Measurements from ENCODE around the gene STRADB. TPM values are rescaled to one million over a fixed set of nuclear protein-coding genes. Genes with fewer than 3 reads are reported as not detected.

The STRADB gene
- total RNA-seq, 1 experiment from 2014 or later, result 40.5 TPM

- Mint-ChIP-seq H3K27ac (no peak overlapping the region), H3K4me3 (no peak overlapping the region), H3K4me1 (no peaks in the 10 kb centered on the region), H3K9me3 (peaks cover 0 to under 1% of the 10 kb centered on the region in 2 experiments; a peak in 2 of 5 replicates), H3K36me3 (ENCODE audit: insufficient read depth in 1 of 3, low read depth in 3 of 3) (no peaks in the 10 kb centered on the region), H3K27me3 (ENCODE audit: low read depth) (no peaks in the 10 kb centered on the region)
- no peak overlapping the region for H4K8ac ChIP-seq (replicated peaks; ENCODE audit: insufficient read length, low read depth, low read length)
- no peak overlapping the region for H2BK12ac ChIP-seq (ENCODE audit: insufficient read length, low read depth, low read length)
- no peak overlapping the region for H3K23ac ChIP-seq (ENCODE audit: insufficient read length, low read depth, low read length)
- H3K18ac ChIP-seq (ENCODE audit: insufficient read length, low read depth, low read length), result no peak overlapping the region
- no CpG with 5 or more reads among the region's 1 CpG for WGBS (ENCODE audit: extremely low coverage, insufficient read length, low lambda C conversion rate)
- H3K9ac ChIP-seq (ENCODE audit: extremely low read depth, insufficient read length, low read length), result no peak overlapping the region
- H4K20me1 ChIP-seq (ENCODE audit: control insufficient read depth, insufficient read depth, insufficient read length), result no peaks in the 10 kb centered on the region
- no peak overlapping the region for H2BK120ac ChIP-seq (ENCODE audit: low read depth, low read length, poor library complexity, severe bottlenecking)
- no peak overlapping the region for H2BK20ac ChIP-seq (ENCODE audit: low read depth, low read length, poor library complexity, severe bottlenecking)
- TF ChIP-seq, protein P1, sequence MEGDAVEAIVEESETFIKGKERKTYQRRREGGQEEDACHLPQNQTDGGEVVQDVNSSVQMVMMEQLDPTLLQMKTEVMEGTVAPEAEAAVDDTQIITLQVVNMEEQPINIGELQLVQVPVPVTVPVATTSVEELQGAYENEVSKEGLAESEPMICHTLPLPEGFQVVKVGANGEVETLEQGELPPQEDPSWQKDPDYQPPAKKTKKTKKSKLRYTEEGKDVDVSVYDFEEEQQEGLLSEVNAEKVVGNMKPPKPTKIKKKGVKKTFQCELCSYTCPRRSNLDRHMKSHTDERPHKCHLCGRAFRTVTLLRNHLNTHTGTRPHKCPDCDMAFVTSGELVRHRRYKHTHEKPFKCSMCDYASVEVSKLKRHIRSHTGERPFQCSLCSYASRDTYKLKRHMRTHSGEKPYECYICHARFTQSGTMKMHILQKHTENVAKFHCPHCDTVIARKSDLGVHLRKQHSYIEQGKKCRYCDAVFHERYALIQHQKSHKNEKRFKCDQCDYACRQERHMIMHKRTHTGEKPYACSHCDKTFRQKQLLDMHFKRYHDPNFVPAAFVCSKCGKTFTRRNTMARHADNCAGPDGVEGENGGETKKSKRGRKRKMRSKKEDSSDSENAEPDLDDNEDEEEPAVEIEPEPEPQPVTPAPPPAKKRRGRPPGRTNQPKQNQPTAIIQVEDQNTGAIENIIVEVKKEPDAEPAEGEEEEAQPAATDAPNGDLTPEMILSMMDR (conservative IDR thresholded peaks at IDR 0.05), result no peak
- H3T11ph ChIP-seq (ENCODE audit: low read length), result no peak overlapping the region
- H2BK5ac ChIP-seq (ENCODE audit: insufficient read length, low read length), result no peak overlapping the region
- no peak overlapping the region for H4K91ac ChIP-seq (ENCODE audit: insufficient read length, low read depth, low read length)
- no peak overlapping the region for H4K5ac ChIP-seq (ENCODE audit: insufficient read length, low read depth, low read length)
- no peak overlapping the region for H3K27ac ChIP-seq (ENCODE audit: insufficient read length, low read depth, low read length)
- no peak overlapping the region for H3K4ac ChIP-seq (ENCODE audit: low read depth, low read length)
- no peak overlapping the region for H3K4me2 ChIP-seq (ENCODE audit: insufficient read depth, insufficient read length, low read length)
- H3K4me1 ChIP-seq (ENCODE audit: insufficient read depth, low read length), result no peaks in the 10 kb centered on the region
- DNase-seq, result no peak
- H2AK5ac ChIP-seq (ENCODE audit: insufficient read length, low read length), result no peak overlapping the region
- no peaks in the 10 kb centered on the region for H3K9me3 ChIP-seq (ENCODE audit: control insufficient read depth, low read depth, low read length)
- H2AFZ ChIP-seq (ENCODE audit: low read length), result no peak overlapping the region
- H3K79me2 ChIP-seq (ENCODE audit: insufficient read depth, low read length), result no peaks in the 10 kb centered on the region
- no peak overlapping the region for H3K14ac ChIP-seq (ENCODE audit: insufficient read depth, low read length)
- no peak overlapping the region for H2BK15ac ChIP-seq (ENCODE audit: low read depth, low read length)
- no peaks in the 10 kb centered on the region for H3K79me1 ChIP-seq (ENCODE audit: insufficient read depth, low read depth, low read length, poor library complexity, severe bottlenecking)
- H3K23me2 ChIP-seq (ENCODE audit: insufficient read length, low read depth, low read length, poor library complexity, severe bottlenecking), result no peaks in the 10 kb centered on the region
- no peaks in the 10 kb centered on the region for H3K27me3 ChIP-seq (ENCODE audit: insufficient read depth, low read length)
- H3K56ac ChIP-seq (ENCODE audit: insufficient read length, low read depth, low read length), result no peak overlapping the region
Measured at GRCh38 chr2:201496785-201497184, 45.2 kb downstream of the STRADB start.

Data from H9 (cell line).